Astrocyte (in vitro differentiated cells and primary cell): ENCODE data around the gene ATAD3A.

ENCODE experiments used
- EZH2 ChIP-seq: IDR thresholded peaks from 2 replicates; pipeline ENCODE4 v1.6.1; 2012; ENCODE audit warnings: mild to moderate bottlenecking, low read length, inconsistent platforms; ENCODE audit not compliant: insufficient read depth
- TF ChIP-seq, protein P1 (sequence below): IDR thresholded peaks from 2 replicates; pipeline ENCODE4 v1.5.1; 2011; ENCODE audit warnings: low read depth, mild to moderate bottlenecking, inconsistent platforms, low read length, moderate library complexity; ENCODE audit not compliant: insufficient read depth

DNA sequence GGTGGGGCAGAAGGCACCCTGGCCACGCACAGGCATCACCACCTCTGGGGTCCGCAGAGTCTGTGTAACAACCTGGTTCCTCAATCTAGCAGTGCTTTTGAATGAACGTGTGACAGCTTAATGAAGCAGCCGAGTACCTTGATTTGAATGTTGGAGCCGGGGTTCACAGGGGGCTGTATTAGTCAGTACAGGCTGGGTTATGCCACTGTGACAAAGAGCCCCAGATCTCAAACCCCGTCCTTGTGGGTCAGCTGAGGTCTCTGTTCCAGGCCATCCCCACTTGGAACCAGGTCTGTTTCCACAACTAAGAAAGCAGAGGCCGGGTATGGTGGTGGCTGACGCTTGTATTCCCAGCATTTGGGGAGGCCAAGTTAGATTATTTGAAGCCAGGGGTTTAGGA is 18.0 kb downstream of the ATAD3A start:
- TF ChIP-seq, protein P1, sequence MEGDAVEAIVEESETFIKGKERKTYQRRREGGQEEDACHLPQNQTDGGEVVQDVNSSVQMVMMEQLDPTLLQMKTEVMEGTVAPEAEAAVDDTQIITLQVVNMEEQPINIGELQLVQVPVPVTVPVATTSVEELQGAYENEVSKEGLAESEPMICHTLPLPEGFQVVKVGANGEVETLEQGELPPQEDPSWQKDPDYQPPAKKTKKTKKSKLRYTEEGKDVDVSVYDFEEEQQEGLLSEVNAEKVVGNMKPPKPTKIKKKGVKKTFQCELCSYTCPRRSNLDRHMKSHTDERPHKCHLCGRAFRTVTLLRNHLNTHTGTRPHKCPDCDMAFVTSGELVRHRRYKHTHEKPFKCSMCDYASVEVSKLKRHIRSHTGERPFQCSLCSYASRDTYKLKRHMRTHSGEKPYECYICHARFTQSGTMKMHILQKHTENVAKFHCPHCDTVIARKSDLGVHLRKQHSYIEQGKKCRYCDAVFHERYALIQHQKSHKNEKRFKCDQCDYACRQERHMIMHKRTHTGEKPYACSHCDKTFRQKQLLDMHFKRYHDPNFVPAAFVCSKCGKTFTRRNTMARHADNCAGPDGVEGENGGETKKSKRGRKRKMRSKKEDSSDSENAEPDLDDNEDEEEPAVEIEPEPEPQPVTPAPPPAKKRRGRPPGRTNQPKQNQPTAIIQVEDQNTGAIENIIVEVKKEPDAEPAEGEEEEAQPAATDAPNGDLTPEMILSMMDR, result no peak
- TF ChIP-seq EZH2, result no peak
